Activated T-cell treated with anti-CD3 and anti-CD28 coated beads, Interleukin-2, amount 50 U/mL, for 4 hours (primary cell): ENCODE data around the gene POLA2. TPM values are rescaled to one million over a fixed set of nuclear protein-coding genes. Genes with fewer than 3 reads are reported as not detected.
"Not testable (repeated sequence)": the region's sequence is repeated elsewhere in the genome, so short reads cannot be mapped to it uniquely, and the experiment has no call there.

Source experiments
- ATAC-seq, 2 donors: fragments of 200-7000 bp; cut with Tn5 transposase; one replicate each; pipeline ENCODE4 v1.10.0; 2021
- DNase-seq: peaks from one replicate; pipeline ENCODE4 v3.0.0-alpha.2; 2020
- H3K27me3 Mint-ChIP-seq: one replicate; pipeline ENCODE4 v1.8.0; 2021; ENCODE audit warnings: low read depth, mixed read lengths
- H3K36me3 Mint-ChIP-seq: one replicate; pipeline ENCODE4 v1.8.0; 2022; ENCODE audit warnings: mixed read lengths; ENCODE audit not compliant: insufficient read depth
- H3K4me1 Mint-ChIP-seq: one replicate; pipeline ENCODE4 v1.8.0; 2021; ENCODE audit warnings: low read depth, mixed read lengths
- H3K4me3 Mint-ChIP-seq: one replicate; pipeline ENCODE4 v1.8.0; 2021; ENCODE audit warnings: mild to moderate bottlenecking, moderate library complexity, mixed read lengths
- H3K9me3 Mint-ChIP-seq: one replicate; pipeline ENCODE4 v1.8.0; 2021; ENCODE audit warnings: mixed read lengths
- total RNA-seq, 3 donors: library from RNA; stranded (reverse); gene quantifications; one replicate each; pipeline ENCODE4 v1.2.1, GENCODE V29; 2021

POLA2 gene
- total RNA-seq, 3 donors from 2014 or later: 49.2 to 64.7 (median 57.6) TPM

- no peak for DNase-seq
- Mint-ChIP-seq H3K27me3 (peaks cover 2% of the 10 kb centered on the region), H3K4me1 (peaks cover 15% of the 10 kb centered on the region), H3K4me3 (no peak overlapping the region), H3K9me3 (no peaks in the 10 kb centered on the region), H3K36me3 (no peaks in the 10 kb centered on the region)
- no peak for ATAC-seq
These were observed 2.8 kb upstream of the POLA2 start for GRCh38 chr11:65258988-65259387.

DNA sequence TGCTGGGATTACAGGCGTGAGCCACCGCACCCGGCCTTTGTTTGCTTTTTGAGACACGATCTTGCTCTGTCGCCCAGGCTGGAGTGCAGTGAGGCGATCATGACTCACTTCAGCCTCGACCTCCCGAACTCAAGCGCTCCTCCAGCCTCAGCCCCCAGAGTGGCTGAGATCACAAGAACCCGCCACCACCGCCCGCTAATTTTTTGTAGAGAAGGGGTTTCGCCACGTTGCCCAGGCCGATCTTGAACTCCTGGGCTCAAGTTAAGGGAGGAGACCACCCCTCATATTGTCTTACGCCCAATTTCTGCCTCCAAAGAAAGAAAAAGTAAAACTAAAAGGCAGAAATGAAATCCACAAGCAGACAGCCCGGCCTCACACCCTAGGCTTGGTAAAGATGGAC, 1.5 kb upstream of the POLA2 start:
- H3K4me3 Mint-ChIP-seq: peak overlapping the region; percentile 94
- DNase-seq: no peak
- no peak for ATAC-seq
- H3K9me3 Mint-ChIP-seq: no peaks in the 10 kb centered on the region
- peaks cover 2% of the 10 kb centered on the region for H3K27me3 Mint-ChIP-seq
- H3K4me1 Mint-ChIP-seq: peaks cover 21% of the 10 kb centered on the region
- H3K36me3 Mint-ChIP-seq: peaks cover 5% of the 10 kb centered on the region

GRCh38 chr11:65260756-65261590, 789 bp upstream of the POLA2 start:
- no peaks in the 10 kb centered on the region for H3K9me3 Mint-ChIP-seq
- ATAC-seq: peak in 1 of 2 donors; percentile 32
- DNase-seq: no peak
- H3K4me3 Mint-ChIP-seq: peak overlapping the region; percentile 94
- H3K27me3 Mint-ChIP-seq: peaks cover 2% of the 10 kb centered on the region
- peaks cover 7% of the 10 kb centered on the region for H3K36me3 Mint-ChIP-seq
- peaks cover 26% of the 10 kb centered on the region for H3K4me1 Mint-ChIP-seq

DNA sequence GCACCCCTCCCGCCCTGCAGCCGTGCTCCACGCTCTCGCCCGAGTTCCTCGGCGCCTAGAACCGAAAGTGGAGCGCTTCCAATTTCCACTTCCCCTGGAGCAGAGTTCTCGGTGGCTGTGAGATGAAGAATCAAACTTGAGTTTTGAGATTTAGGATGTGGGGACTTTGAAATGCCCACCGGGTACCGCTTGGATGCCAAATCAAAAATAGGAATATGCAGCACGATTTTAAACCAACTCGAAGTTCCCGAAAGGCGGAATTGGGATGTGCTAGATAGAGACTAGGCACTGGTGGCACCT, 569 bp downstream of the POLA2 start:
- Mint-ChIP-seq H3K36me3 (peaks cover 13% of the 10 kb centered on the region), H3K4me3 (peak overlapping the region; percentile 94), H3K9me3 (no peaks in the 10 kb centered on the region), H3K4me1 (peaks cover 30% of the 10 kb centered on the region), H3K27me3 (peaks cover 2% of the 10 kb centered on the region)
- ATAC-seq (no peak), DNase-seq (peak; percentile 17)

GRCh38 chr11:65262776-65263175, 1.0 kb downstream of the POLA2 start:
- ATAC-seq: no peak
- DNase-seq: no peak
- Mint-ChIP-seq H3K36me3 (peaks cover 13% of the 10 kb centered on the region), H3K4me3 (peak overlapping the region; percentile 94), H3K9me3 (no peaks in the 10 kb centered on the region), H3K4me1 (peaks cover 30% of the 10 kb centered on the region), H3K27me3 (peaks cover 2% of the 10 kb centered on the region)

DNA sequence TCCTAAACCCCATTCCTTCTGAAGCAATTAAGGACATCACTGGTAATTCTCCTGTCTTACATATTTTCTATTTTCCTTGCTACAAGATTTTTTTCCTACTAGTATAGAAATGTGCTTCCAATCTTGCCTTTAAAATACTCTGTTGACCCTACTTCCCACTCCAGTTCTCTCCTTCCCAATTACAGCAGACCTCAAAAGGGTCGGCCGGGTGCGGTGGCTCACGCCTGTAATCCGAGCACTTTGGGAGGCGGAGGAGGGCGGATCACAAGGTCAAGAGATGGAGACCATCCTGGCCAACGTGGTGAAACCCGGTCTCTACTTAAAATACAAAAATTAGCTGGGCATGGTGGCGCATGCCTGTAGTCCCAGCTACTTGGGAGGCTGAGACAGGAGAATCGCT, 3.0 kb downstream of the POLA2 start:
- H3K9me3 Mint-ChIP-seq, DNase-seq, ATAC-seq, H3K27me3 Mint-ChIP-seq: not testable (repeated sequence)
- Mint-ChIP-seq H3K4me3 (peak overlapping the region; percentile 43), H3K4me1 (peaks cover 28% of the 10 kb centered on the region), H3K36me3 (peaks cover 13% of the 10 kb centered on the region)

DNA sequence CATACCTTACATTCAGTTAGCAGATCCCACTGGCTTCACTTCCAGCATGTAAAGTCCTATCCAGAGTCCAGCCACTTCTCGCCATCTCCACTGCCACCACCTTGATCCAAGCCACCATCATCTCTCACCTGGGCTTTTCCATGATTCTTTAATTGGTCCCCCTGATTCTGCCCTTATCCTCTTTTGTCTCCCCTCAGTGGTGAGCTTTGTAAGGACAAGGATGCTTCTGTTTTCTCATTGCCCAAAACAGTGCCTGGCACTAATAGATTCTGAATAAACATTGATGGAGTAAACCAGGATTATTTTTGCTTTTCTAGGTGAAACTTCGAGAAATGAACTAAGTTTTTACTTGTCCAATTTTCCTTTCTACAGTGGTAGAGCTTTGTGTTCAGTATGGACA, 4.4 kb downstream of the POLA2 start:
- DNase-seq (no peak), ATAC-seq (no peak)
- no peaks in the 10 kb centered on the region for H3K9me3 Mint-ChIP-seq
- peaks cover 22% of the 10 kb centered on the region for H3K4me1 Mint-ChIP-seq
- H3K27me3 Mint-ChIP-seq: peaks cover 2% of the 10 kb centered on the region
- H3K36me3 Mint-ChIP-seq: peaks cover 22% of the 10 kb centered on the region
- H3K4me3 Mint-ChIP-seq: no peak overlapping the region

- no peak overlapping the region for H3K4me3 Mint-ChIP-seq
- no peak for ATAC-seq
These were observed 13.2 kb downstream of the POLA2 start for GRCh38 chr11:65274735-65275682.

GRCh38 chr11:65275906-65276305, 14.1 kb downstream of the POLA2 start:
- Mint-ChIP-seq H3K36me3 (peaks cover 25% of the 10 kb centered on the region), H3K9me3 (no peaks in the 10 kb centered on the region), H3K27me3 (no peaks in the 10 kb centered on the region), H3K4me1 (peaks cover 15% of the 10 kb centered on the region), H3K4me3 (no peak overlapping the region)
- DNase-seq: no peak
- no peak for ATAC-seq

More at GRCh38 chr11:65274735-65275682, 13.2 kb downstream of the POLA2 start:
- Mint-ChIP-seq H3K36me3 (peaks cover 28% of the 10 kb centered on the region), H3K9me3 (no peaks in the 10 kb centered on the region), H3K4me1 (peaks cover 11% of the 10 kb centered on the region), H3K27me3 (no peaks in the 10 kb centered on the region)
- DNase-seq: no peak

GRCh38 chr11:65277631-65278277, 16.0 kb downstream of the POLA2 start:
- H3K4me1 Mint-ChIP-seq: peaks cover 15% of the 10 kb centered on the region
- DNase-seq (no peak), ATAC-seq (no peak)
- H3K27me3 Mint-ChIP-seq: no peaks in the 10 kb centered on the region
- peaks cover 36% of the 10 kb centered on the region for H3K36me3 Mint-ChIP-seq
- no peak overlapping the region for H3K4me3 Mint-ChIP-seq
- H3K9me3 Mint-ChIP-seq: no peaks in the 10 kb centered on the region

- H3K4me3 Mint-ChIP-seq: no peak overlapping the region
- ATAC-seq: no peak
- H3K27me3 Mint-ChIP-seq: no peaks in the 10 kb centered on the region
These were observed 16.6 kb downstream of the POLA2 start for GRCh38 chr11:65278356-65278755.

DNA sequence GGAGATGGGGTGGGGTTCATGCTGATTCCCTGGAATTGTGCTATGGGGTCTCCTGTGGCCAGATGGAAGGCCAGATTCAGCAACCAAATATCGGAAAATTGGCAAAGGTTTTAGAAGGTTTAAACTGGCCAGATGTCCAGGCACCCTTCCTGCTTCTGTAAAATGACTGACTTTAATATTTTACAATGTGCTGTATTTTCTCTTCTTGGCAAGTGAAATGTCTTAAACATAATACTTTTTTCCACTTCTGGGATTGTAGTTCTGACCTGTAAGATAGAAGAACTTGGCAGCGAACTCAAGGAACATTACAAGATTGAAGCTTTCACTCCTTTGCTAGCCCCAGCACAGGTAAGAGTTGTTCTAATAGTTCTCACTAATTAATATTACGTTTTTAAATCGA, 17.5 kb downstream of the POLA2 start:
- no peak for ATAC-seq
- Mint-ChIP-seq H3K4me3 (no peak overlapping the region), H3K27me3 (no peaks in the 10 kb centered on the region), H3K9me3 (no peaks in the 10 kb centered on the region), H3K36me3 (peaks cover 36% of the 10 kb centered on the region), H3K4me1 (peaks cover 15% of the 10 kb centered on the region)
- DNase-seq: no peak

More at GRCh38 chr11:65278356-65278755, 16.6 kb downstream of the POLA2 start:
- Mint-ChIP-seq H3K9me3 (no peaks in the 10 kb centered on the region), H3K36me3 (peaks cover 36% of the 10 kb centered on the region), H3K4me1 (peaks cover 15% of the 10 kb centered on the region)
- no peak for DNase-seq

DNA sequence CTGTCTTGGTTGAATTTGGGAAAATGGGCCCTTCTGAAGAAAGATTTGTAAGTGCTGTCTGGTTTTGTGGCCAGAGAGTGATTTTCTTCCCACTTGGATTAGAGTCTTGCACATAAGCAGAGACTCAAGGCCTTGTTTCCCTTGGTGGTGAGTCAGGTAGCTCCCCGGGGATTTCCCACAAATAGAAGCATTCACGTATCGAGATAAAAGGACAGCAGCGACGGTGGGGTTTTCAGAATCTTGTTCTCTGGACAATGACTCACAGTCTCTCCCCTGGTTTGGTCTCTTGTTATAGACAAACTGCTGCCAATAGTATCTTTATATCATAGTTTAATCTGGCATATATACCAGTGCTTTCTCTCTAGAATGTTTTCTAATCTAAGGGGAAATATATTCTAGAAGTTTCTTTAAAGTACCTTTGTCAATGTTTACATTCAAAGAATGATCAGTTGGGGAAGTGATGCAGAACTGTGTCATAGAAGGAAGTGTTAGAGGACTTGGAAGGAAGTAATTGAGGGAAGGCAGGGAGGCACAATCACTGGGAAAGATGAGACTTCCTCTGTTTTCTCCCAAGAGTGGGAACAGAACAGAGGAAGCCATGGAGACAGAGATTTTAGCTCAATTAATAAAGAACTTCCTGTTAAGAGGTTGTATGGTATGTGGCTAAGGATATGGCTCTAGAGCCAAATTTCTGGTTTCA, 18.1 kb downstream of the POLA2 start:
- DNase-seq (peak; percentile 20), ATAC-seq (peak; percentile 95 to 97)
- H3K27me3 Mint-ChIP-seq: no peaks in the 10 kb centered on the region
- no peak overlapping the region for H3K4me3 Mint-ChIP-seq
- H3K36me3 Mint-ChIP-seq: peaks cover 36% of the 10 kb centered on the region
- peaks cover 15% of the 10 kb centered on the region for H3K4me1 Mint-ChIP-seq
- H3K9me3 Mint-ChIP-seq: no peaks in the 10 kb centered on the region

DNA sequence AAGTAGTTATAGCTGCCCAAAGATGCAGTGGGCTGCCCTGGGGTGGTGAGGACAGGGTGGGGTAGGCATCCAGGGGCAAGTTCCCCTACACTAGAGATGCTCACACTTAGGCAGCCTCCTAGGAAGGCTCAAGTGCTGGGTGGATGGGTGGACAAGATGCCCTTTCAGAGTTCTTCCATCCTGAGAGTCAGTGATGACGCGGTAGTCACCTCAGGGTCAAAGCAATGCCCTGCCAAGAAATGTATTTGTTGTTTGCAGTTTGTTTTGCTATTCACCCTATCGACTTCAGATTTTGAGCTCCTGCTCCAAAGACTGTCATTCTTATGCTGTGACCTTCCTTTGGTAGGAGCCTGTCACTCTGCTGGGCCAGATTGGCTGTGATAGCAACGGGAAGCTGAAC, 18.9 kb downstream of the POLA2 start:
- no peaks in the 10 kb centered on the region for H3K27me3 Mint-ChIP-seq
- H3K4me1 Mint-ChIP-seq: peaks cover 15% of the 10 kb centered on the region
- no peaks in the 10 kb centered on the region for H3K9me3 Mint-ChIP-seq
- ATAC-seq (no peak), DNase-seq (no peak)
- H3K36me3 Mint-ChIP-seq: peaks cover 37% of the 10 kb centered on the region
- no peak overlapping the region for H3K4me3 Mint-ChIP-seq
